HepG2 (cell line): Measurements from ENCODE around the gene ATP11A. TPM values are rescaled to one million over a fixed set of nuclear protein-coding genes. Genes with fewer than 3 reads are reported as not detected.

Experiments
- BORCS8-MEF2B ChIP-seq: sonication (generic); formaldehyde crosslinking; IDR thresholded peaks from 2 replicates; pipeline ENCODE4 v1.8.0; 2022; ENCODE audit warnings: mild to moderate bottlenecking, missing genetic modification reagents
- FOXP1 ChIP-seq, 2 experiments: fragments of 450-650 bp in 1 of 2; IDR thresholded peaks; 2 replicates each; pipeline ENCODE4 v1.6.1; 2017 to 2018; ENCODE audit warnings: antibody characterized with exemption in 1 of 2
- HNF4G ChIP-seq, 2 experiments: sonication (generic) in 1 of 2; formaldehyde crosslinking in 1 of 2; IDR thresholded peaks; 2 replicates each; pipeline versions ENCODE4 v1.4.0 to v1.6.1; 2011 to 2020; ENCODE audit warnings: borderline replicate concordance in 2 of 2, low read depth in 2 of 2, mild to moderate bottlenecking in 2 of 2, low read length in 1 of 2, missing genetic modification reagents in 1 of 2, moderate library complexity in 1 of 2
- KDM3A ChIP-seq: IDR thresholded peaks from 2 replicates; pipeline ENCODE4 v1.6.1; 2018; ENCODE audit warnings: low read depth, missing compliant biosample characterization
- MAFF ChIP-seq: IDR thresholded peaks from 2 replicates; pipeline ENCODE4 v1.6.1; 2011; ENCODE audit warnings: low read depth, low read length, improper control_type of control experiment
- NFYC ChIP-seq: IDR thresholded peaks from 2 replicates; pipeline ENCODE4 v1.6.1; 2016; ENCODE audit warnings: missing genetic modification reagents, missing compliant biosample characterization
- POLR2AphosphoS2 ChIP-seq: IDR thresholded peaks from 2 replicates; pipeline ENCODE4 v1.6.1; 2011; ENCODE audit warnings: low read depth, low read length, improper control_type of control experiment
- SOX5 ChIP-seq: IDR thresholded peaks from 2 replicates; pipeline ENCODE4 v1.6.1; 2016; ENCODE audit warnings: borderline replicate concordance
- ZNF225 ChIP-seq: sonication (generic); formaldehyde crosslinking; IDR thresholded peaks from 2 replicates; pipeline ENCODE4 v1.4.0; 2020; ENCODE audit warnings: mild to moderate bottlenecking, missing genetic modification reagents
- ZNF354B ChIP-seq: sonication (generic); formaldehyde crosslinking; IDR thresholded peaks from 2 replicates; pipeline ENCODE4 v1.8.0; 2022; ENCODE audit warnings: mild to moderate bottlenecking, missing genetic modification reagents
- ZNF496 ChIP-seq: sonication (generic); formaldehyde crosslinking; IDR thresholded peaks from 2 replicates; pipeline ENCODE4 v1.8.1; 2023; ENCODE audit warnings: mild to moderate bottlenecking, moderate library complexity, missing genetic modification reagents; ENCODE audit not compliant: insufficient replicate concordance
- ZNF672 ChIP-seq: sonication (generic); formaldehyde crosslinking; IDR thresholded peaks from 2 replicates; pipeline ENCODE4 v1.8.1; 2022; ENCODE audit warnings: missing genetic modification reagents
- polyA plus RNA-seq, 8 experiments: library from polyadenylated mRNA; depleted of rRNA in 3 of 8; stranded (reverse) in 7 of 8; unstranded in 1 of 8; fragments of >200 nt; fragmentation: Illumina TruSeq in 4 of 8; extraction: Trizol in 4 of 8; gene quantifications; 2 replicates each; pipeline versions ENCODE4 v1.2.1 to v1.2.3, GENCODE V29; 2011 to 2016; ENCODE audit warnings: low read depth in 4 of 8, missing spikeins in 1 of 8, mixed read lengths in 1 of 8; ENCODE audit not compliant: insufficient read depth in 1 of 8
- total RNA-seq, 5 experiments: library from RNA; depleted of rRNA; stranded (reverse); fragments of >200 nt; fragmentation: Illumina TruSeq; extraction: Trizol; gene quantifications; 2 replicates each; pipeline ENCODE4 v1.2.3, GENCODE V29; 2016; ENCODE audit warnings: low read depth in 1 of 5
- TF ChIP-seq, protein P1 (sequence below): sonication (generic); formaldehyde crosslinking; IDR thresholded peaks from 2 replicates; pipeline ENCODE4 v1.9.0; 2022; ENCODE audit warnings: low read depth, missing genetic modification reagents
- TF ChIP-seq, protein P2 (sequence below): sonication (generic); formaldehyde crosslinking; conservative IDR thresholded peaks from 2 replicates; pipeline ENCODE4 v1.4.0; 2020; ENCODE audit warnings: mild to moderate bottlenecking, missing genetic modification reagents, moderate library complexity
- TF ChIP-seq, protein P3 (sequence below): sonication (generic); formaldehyde crosslinking; IDR thresholded peaks from 2 replicates; pipeline ENCODE4 v1.4.0; 2020; ENCODE audit warnings: missing genetic modification reagents
- TF ChIP-seq, protein P4 (sequence below): sonication (generic); formaldehyde crosslinking; IDR thresholded peaks from 2 replicates; pipeline ENCODE4 v1.8.0; 2022; ENCODE audit warnings: mild to moderate bottlenecking, missing genetic modification reagents; ENCODE audit not compliant: insufficient replicate concordance
- TF ChIP-seq, protein P5 (sequence below): sonication (generic); formaldehyde crosslinking; IDR thresholded peaks from 2 replicates; pipeline ENCODE4 v1.8.1; 2023; ENCODE audit warnings: mild to moderate bottlenecking, inconsistent platforms, moderate library complexity, missing genetic modification reagents, borderline replicate concordance

The ATP11A gene
- total and polyA plus RNA-seq, 2 of the 13 experiments (the other 11 are each of a cell fraction or from before 2014, with no cell fraction given), result 18.4 to 20.1 TPM

DNA sequence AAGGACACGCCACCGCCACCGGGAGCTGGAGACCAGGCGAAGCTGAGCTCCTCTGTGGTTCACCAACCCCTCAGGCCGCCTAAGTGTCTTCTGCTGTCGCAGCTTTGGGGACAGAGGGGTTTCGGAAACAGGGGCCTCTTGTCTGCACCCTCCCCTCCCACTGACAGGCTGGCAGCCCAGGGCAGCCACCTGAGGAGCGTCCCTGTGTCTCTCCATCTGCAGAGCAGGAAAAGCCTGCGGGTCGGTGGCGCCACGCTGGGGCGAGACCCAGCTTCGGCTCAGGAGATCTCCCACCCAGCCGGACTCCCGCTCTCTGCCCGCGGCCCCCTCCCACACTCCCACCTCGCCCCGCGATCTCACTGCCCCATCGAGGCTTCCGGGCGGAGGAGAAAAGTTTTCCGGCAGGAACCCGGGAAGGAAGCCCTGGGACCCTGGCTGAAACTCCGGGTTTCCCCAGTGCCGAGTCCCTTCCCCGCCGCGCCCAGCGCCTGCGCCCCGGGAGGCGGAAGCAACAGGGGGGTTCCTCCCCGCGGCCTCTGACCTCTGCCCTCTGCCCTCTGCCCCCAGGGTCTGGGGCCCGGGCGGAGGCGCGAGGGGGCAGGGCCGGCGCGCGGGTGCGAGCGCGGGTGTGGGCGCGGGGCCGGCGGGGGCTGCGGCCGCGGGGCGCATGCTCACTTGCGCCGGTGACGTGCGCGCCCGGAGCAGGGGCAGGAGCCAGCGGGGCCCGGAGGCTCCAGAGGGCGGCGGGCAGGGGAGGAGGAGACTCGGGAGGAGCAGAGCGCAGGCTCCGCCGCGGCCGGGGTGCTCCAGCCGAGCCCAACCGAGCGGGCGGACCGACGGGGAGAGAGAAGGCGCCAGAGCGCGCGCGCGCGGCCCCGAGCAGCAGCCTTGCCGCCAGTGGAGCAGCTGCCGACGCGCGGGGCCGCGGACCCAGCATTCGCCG lies at the start of gene ATP11A (continued):
- TF ChIP-seq, protein P1, sequence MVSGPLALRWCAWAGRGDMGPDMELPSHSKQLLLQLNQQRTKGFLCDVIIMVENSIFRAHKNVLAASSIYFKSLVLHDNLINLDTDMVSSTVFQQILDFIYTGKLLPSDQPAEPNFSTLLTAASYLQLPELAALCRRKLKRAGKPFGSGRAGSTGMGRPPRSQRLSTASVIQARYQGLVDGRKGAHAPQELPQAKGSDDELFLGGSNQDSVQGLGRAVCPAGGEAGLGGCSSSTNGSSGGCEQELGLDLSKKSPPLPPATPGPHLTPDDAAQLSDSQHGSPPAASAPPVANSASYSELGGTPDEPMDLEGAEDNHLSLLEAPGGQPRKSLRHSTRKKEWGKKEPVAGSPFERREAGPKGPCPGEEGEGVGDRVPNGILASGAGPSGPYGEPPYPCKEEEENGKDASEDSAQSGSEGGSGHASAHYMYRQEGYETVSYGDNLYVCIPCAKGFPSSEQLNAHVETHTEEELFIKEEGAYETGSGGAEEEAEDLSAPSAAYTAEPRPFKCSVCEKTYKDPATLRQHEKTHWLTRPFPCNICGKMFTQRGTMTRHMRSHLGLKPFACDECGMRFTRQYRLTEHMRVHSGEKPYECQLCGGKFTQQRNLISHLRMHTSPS (CRISPR knock-in tag), result no peak
- TF ChIP-seq KDM3A (peak; percentile 38; the same call in 1 of the 2 replicates), FOXP1 (IDR thresholded peaks at IDR 0.05) (no peak), FOXP1 (CRISPR knock-in tag; IDR thresholded peaks at IDR 0.05) (no peak), MAFF (no peak), ZNF672 (CRISPR knock-in tag) (no peak), SOX5 (CRISPR knock-in tag) (peak; percentile 30; the same call in 1 of the 2 replicates), NFYC (no peak), ZNF354B (CRISPR knock-in tag) (0 out of 2 replicates have a peak, but pooled peaks have one; percentile 21), ZNF225 (0 out of 2 replicates have a peak, but pooled peaks have one; percentile 39), POLR2AphosphoS2 (no peak), BORCS8-MEF2B (CRISPR knock-in tag) (peak; percentile 83; the same call in 1 of the 2 replicates), ZNF496 (CRISPR knock-in tag) (no peak), HNF4G (IDR thresholded peaks at IDR 0.05; ENCODE audit: borderline replicate concordance, low read depth, low read length) (peak; percentile 68), HNF4G (CRISPR knock-in tag; IDR thresholded peaks at IDR 0.05; ENCODE audit: borderline replicate concordance, low read depth) (no peak; the same call in 1 of the 2 replicates)
- TF ChIP-seq, protein P2, sequence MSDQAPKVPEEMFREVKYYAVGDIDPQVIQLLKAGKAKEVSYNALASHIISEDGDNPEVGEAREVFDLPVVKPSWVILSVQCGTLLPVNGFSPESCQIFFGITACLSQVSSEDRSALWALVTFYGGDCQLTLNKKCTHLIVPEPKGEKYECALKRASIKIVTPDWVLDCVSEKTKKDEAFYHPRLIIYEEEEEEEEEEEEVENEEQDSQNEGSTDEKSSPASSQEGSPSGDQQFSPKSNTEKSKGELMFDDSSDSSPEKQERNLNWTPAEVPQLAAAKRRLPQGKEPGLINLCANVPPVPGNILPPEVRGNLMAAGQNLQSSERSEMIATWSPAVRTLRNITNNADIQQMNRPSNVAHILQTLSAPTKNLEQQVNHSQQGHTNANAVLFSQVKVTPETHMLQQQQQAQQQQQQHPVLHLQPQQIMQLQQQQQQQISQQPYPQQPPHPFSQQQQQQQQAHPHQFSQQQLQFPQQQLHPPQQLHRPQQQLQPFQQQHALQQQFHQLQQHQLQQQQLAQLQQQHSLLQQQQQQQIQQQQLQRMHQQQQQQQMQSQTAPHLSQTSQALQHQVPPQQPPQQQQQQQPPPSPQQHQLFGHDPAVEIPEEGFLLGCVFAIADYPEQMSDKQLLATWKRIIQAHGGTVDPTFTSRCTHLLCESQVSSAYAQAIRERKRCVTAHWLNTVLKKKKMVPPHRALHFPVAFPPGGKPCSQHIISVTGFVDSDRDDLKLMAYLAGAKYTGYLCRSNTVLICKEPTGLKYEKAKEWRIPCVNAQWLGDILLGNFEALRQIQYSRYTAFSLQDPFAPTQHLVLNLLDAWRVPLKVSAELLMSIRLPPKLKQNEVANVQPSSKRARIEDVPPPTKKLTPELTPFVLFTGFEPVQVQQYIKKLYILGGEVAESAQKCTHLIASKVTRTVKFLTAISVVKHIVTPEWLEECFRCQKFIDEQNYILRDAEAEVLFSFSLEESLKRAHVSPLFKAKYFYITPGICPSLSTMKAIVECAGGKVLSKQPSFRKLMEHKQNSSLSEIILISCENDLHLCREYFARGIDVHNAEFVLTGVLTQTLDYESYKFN (CRISPR knock-in tag), result peak; percentile 80
- TF ChIP-seq, protein P3, sequence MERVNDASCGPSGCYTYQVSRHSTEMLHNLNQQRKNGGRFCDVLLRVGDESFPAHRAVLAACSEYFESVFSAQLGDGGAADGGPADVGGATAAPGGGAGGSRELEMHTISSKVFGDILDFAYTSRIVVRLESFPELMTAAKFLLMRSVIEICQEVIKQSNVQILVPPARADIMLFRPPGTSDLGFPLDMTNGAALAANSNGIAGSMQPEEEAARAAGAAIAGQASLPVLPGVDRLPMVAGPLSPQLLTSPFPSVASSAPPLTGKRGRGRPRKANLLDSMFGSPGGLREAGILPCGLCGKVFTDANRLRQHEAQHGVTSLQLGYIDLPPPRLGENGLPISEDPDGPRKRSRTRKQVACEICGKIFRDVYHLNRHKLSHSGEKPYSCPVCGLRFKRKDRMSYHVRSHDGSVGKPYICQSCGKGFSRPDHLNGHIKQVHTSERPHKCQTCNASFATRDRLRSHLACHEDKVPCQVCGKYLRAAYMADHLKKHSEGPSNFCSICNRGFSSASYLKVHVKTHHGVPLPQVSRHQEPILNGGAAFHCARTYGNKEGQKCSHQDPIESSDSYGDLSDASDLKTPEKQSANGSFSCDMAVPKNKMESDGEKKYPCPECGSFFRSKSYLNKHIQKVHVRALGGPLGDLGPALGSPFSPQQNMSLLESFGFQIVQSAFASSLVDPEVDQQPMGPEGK (CRISPR knock-in tag), result peak; percentile 91
- TF ChIP-seq, protein P4, sequence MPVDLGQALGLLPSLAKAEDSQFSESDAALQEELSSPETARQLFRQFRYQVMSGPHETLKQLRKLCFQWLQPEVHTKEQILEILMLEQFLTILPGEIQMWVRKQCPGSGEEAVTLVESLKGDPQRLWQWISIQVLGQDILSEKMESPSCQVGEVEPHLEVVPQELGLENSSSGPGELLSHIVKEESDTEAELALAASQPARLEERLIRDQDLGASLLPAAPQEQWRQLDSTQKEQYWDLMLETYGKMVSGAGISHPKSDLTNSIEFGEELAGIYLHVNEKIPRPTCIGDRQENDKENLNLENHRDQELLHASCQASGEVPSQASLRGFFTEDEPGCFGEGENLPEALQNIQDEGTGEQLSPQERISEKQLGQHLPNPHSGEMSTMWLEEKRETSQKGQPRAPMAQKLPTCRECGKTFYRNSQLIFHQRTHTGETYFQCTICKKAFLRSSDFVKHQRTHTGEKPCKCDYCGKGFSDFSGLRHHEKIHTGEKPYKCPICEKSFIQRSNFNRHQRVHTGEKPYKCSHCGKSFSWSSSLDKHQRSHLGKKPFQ, result peak; percentile 48
- TF ChIP-seq, protein P5, sequence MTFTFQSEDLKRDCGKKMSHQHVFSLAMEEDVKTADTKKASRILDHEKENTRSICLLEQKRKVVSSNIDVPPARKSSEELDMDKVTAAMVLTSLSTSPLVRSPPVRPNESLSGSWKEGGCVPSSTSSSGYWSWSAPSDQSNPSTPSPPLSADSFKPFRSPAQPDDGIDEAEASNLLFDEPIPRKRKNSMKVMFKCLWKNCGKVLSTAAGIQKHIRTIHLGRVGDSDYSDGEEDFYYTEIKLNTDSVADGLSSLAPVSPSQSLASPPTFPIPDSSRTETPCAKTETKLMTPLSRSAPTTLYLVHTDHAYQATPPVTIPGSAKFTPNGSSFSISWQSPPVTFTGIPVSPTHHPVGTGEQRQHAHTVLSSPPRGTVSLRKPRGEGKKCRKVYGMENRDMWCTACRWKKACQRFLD (CRISPR knock-in tag), result no peak
